Mesendoderm (in vitro differentiated cells): Measurements from ENCODE around the gene HSD17B1.
"Not testable (repeated sequence)": the region's sequence is repeated elsewhere in the genome, so short reads cannot be mapped to it uniquely, and the experiment has no call there.

ENCODE experiments used
- DNase-seq: peaks from one replicate; pipeline ENCODE4 v3.0.0; 2013
- H2AK5ac ChIP-seq: 2 replicates; pipeline ENCODE4 v1.6.1; 2013; ENCODE audit warnings: low read length, inconsistent platforms
- H2BK120ac ChIP-seq: 2 replicates; pipeline ENCODE4 v1.6.1; 2013; ENCODE audit warnings: low read depth, mild to moderate bottlenecking, low read length, moderate library complexity, mixed read lengths
- H2BK15ac ChIP-seq: replicated peaks from 2 replicates; pipeline ENCODE4 v1.6.1; 2013; ENCODE audit warnings: low read depth, mild to moderate bottlenecking, moderate library complexity
- H2BK5ac ChIP-seq: 2 replicates; pipeline ENCODE4 v1.6.1; 2013; ENCODE audit warnings: low read length, inconsistent platforms
- H3K18ac ChIP-seq: 2 replicates; pipeline ENCODE4 v1.6.1; 2013; ENCODE audit warnings: mild to moderate bottlenecking, low read length, mixed read lengths
- H3K23ac ChIP-seq: one replicate; pipeline ENCODE4 v1.6.1; 2013; ENCODE audit warnings: low read length
- H3K27ac ChIP-seq: 2 replicates; pipeline ENCODE4 v1.5.1; 2013; ENCODE audit warnings: low read depth, mild to moderate bottlenecking, inconsistent platforms, low read length, moderate library complexity
- H3K27me3 ChIP-seq: 2 replicates; pipeline ENCODE4 v1.6.1; 2013; ENCODE audit warnings: low read length, control low read depth, mild to moderate bottlenecking, inconsistent platforms; ENCODE audit not compliant: insufficient read depth, poor library complexity
- H3K36me3 ChIP-seq: 2 replicates; pipeline ENCODE4 v1.6.1; 2013; ENCODE audit warnings: low read length, inconsistent platforms; ENCODE audit not compliant: control insufficient read depth, insufficient read depth
- H3K4ac ChIP-seq: one replicate; pipeline ENCODE4 v1.6.1; 2013; ENCODE audit warnings: low read depth, mild to moderate bottlenecking, low read length, moderate library complexity
- H3K4me1 ChIP-seq: 2 replicates; pipeline ENCODE4 v1.6.1; 2013; ENCODE audit warnings: low read depth, low read length, inconsistent platforms; ENCODE audit not compliant: control insufficient read depth
- H3K4me2 ChIP-seq: 2 replicates; pipeline ENCODE4 v1.6.1; 2013; ENCODE audit warnings: low read length
- H3K4me3 ChIP-seq: 2 replicates; pipeline ENCODE4 v1.5.1; 2013; ENCODE audit warnings: mild to moderate bottlenecking, low read length
- H3K56ac ChIP-seq: one replicate; pipeline ENCODE4 v1.6.1; 2013; ENCODE audit warnings: low read length
- H3K79me1 ChIP-seq: 2 replicates; pipeline ENCODE4 v1.6.1; 2013; ENCODE audit warnings: low read length, inconsistent platforms
- H3K79me2 ChIP-seq: 2 replicates; pipeline ENCODE4 v1.6.1; 2013; ENCODE audit warnings: mild to moderate bottlenecking, low read length; ENCODE audit not compliant: control insufficient read depth, insufficient read depth
- H3K9ac ChIP-seq: 2 replicates; pipeline ENCODE4 v1.6.1; 2013; ENCODE audit warnings: low read length, inconsistent platforms
- H4K5ac ChIP-seq: one replicate; pipeline ENCODE4 v1.6.1; 2013; ENCODE audit warnings: low read length
- H4K8ac ChIP-seq: one replicate; pipeline ENCODE4 v1.6.1; 2013; ENCODE audit warnings: low read depth, mild to moderate bottlenecking, control low read depth, low read length, moderate library complexity
- WGBS: extraction: QIAGEN DNeasy Blood & Tissue Kit; methylation state at CpG from one replicate; pipeline ENCODE4 v1.1.7; 2013; ENCODE audit warnings: low lambda C conversion rate, missing lambda C conversion rate; ENCODE audit not compliant: insufficient coverage; ENCODE audit errors: extremely low coverage; 5-methylcytosine and 5-hydroxymethylcytosine counted together

The HSD17B1 gene

GRCh38 chr17:42536372-42537155 lies 16.2 kb upstream of the HSD17B1 start:
- no peak overlapping the region for H2AK5ac ChIP-seq
- no peak overlapping the region for H2BK120ac ChIP-seq
- H3K36me3 ChIP-seq: no peaks in the 10 kb centered on the region
- peak overlapping the region; percentile 73 for H3K18ac ChIP-seq
- peak overlapping the region; percentile 70 for H3K56ac ChIP-seq
- H3K23ac ChIP-seq: no peak overlapping the region
- no peaks in the 10 kb centered on the region for H3K27me3 ChIP-seq
- H4K5ac ChIP-seq: no peak overlapping the region
- no peak overlapping the region for H2BK5ac ChIP-seq
- no peak overlapping the region for H2BK15ac ChIP-seq
- DNase-seq: peak; percentile 79
- H3K79me1 ChIP-seq: peaks cover 3% of the 10 kb centered on the region
- H3K4me1 ChIP-seq: peaks cover 3% of the 10 kb centered on the region
- H3K9ac ChIP-seq: peak overlapping the region; percentile 92
- no CpG with 5 or more reads among the region's 65 CpGs for WGBS
- H3K27ac ChIP-seq: peak overlapping the region; percentile 60
- no peak overlapping the region for H4K8ac ChIP-seq
- peak overlapping the region; percentile 92 for H3K4ac ChIP-seq
- peaks cover 2% of the 10 kb centered on the region for H3K79me2 ChIP-seq
- H3K4me2 ChIP-seq: peak overlapping the region; percentile 97
- H3K4me3 ChIP-seq: peak overlapping the region; percentile 62

GRCh38 chr17:42537156-42537805 lies 15.4 kb upstream of the HSD17B1 start:
- Histone ChIP-seq H3K9ac (peak overlapping the region; percentile 92), H3K4me1 (peaks cover 3% of the 10 kb centered on the region), H2BK15ac (no peak overlapping the region), H2BK120ac (no peak overlapping the region), H3K4me3 (peak overlapping the region; percentile 62), H3K36me3 (no peaks in the 10 kb centered on the region), H3K27me3 (no peaks in the 10 kb centered on the region), H3K23ac (no peak overlapping the region), H2BK5ac (no peak overlapping the region), H4K8ac (no peak overlapping the region), H3K4me2 (peak overlapping the region; percentile 97), H3K4ac (no peak overlapping the region), H3K56ac (peak overlapping the region; percentile 70), H3K18ac (no peak overlapping the region), H3K79me1 (peaks cover 3% of the 10 kb centered on the region), H4K5ac (no peak overlapping the region), H3K79me2 (peaks cover 2% of the 10 kb centered on the region), H3K27ac (no peak overlapping the region), H2AK5ac (no peak overlapping the region)
- no peak for DNase-seq
- no CpG with 5 or more reads among the region's 31 CpGs for WGBS

GRCh38 chr17:42537826-42538451 lies 14.8 kb upstream of the HSD17B1 start:
- Histone ChIP-seq H3K79me2 (peaks cover 2% of the 10 kb centered on the region), H3K4me1 (peaks cover 3% of the 10 kb centered on the region), H4K5ac (no peak overlapping the region), H3K4ac (no peak overlapping the region), H3K4me2 (no peak overlapping the region), H2AK5ac (no peak overlapping the region), H3K36me3 (no peaks in the 10 kb centered on the region), H3K18ac (no peak overlapping the region), H2BK120ac (no peak overlapping the region), H3K27ac (no peak overlapping the region), H3K27me3 (no peaks in the 10 kb centered on the region), H3K79me1 (peaks cover 3% of the 10 kb centered on the region), H2BK15ac (no peak overlapping the region), H4K8ac (no peak overlapping the region), H3K9ac (peak overlapping the region; percentile 9), H3K56ac (peak overlapping the region; percentile 44), H3K4me3 (no peak overlapping the region), H2BK5ac (no peak overlapping the region), H3K23ac (no peak overlapping the region)
- DNase-seq: no peak
- no CpG with 5 or more reads among the region's 5 CpGs for WGBS

- no peak overlapping the region for H2AK5ac ChIP-seq
- H4K5ac ChIP-seq: no peak overlapping the region
- no peak overlapping the region for H3K18ac ChIP-seq
- H3K4ac ChIP-seq: no peak overlapping the region
- H3K4me1 ChIP-seq: peaks cover 3% of the 10 kb centered on the region
- no CpG with 5 or more reads among the region's 14 CpGs for WGBS
- H3K56ac ChIP-seq: no peak overlapping the region
- no peaks in the 10 kb centered on the region for H3K27me3 ChIP-seq
- no peak overlapping the region for H2BK120ac ChIP-seq
- no peak overlapping the region for H4K8ac ChIP-seq
- H2BK5ac ChIP-seq: no peak overlapping the region
- H3K36me3 ChIP-seq: no peaks in the 10 kb centered on the region
- no peak overlapping the region for H3K4me2 ChIP-seq
- H3K4me3 ChIP-seq: no peak overlapping the region
- H2BK15ac ChIP-seq: no peak overlapping the region
- H3K79me1 ChIP-seq: peaks cover 3% of the 10 kb centered on the region
- H3K27ac ChIP-seq: no peak overlapping the region
- DNase-seq: no peak
- no peak overlapping the region for H3K23ac ChIP-seq
- H3K79me2 ChIP-seq: peaks cover 2% of the 10 kb centered on the region
- no peak overlapping the region for H3K9ac ChIP-seq
Observed at GRCh38 chr17:42538482-42538881, 14.2 kb upstream of the HSD17B1 start.

GRCh38 chr17:42540558-42540957 lies 12.2 kb upstream of the HSD17B1 start:
- H2BK120ac ChIP-seq, H2AK5ac ChIP-seq, H3K27me3 ChIP-seq, H3K23ac ChIP-seq, H3K27ac ChIP-seq, DNase-seq, H4K8ac ChIP-seq, H3K4ac ChIP-seq, H4K5ac ChIP-seq, H3K79me1 ChIP-seq, H2BK15ac ChIP-seq, H3K4me3 ChIP-seq, H3K4me2 ChIP-seq, H3K36me3 ChIP-seq, H3K18ac ChIP-seq, H3K79me2 ChIP-seq, H3K4me1 ChIP-seq, H2BK5ac ChIP-seq, H3K9ac ChIP-seq, H3K56ac ChIP-seq: not testable (repeated sequence)
- no CpG with 5 or more reads among the region's 4 CpGs for WGBS
